ENCODE data around the gene B3GALT4. TPM values are rescaled to one million over a fixed set of nuclear protein-coding genes. Genes with fewer than 3 reads are reported as not detected.

Gene B3GALT4
- total RNA-seq, 3 donors from 2014 or later (not counting 1 experiment from before 2014, with no cell fraction given): 22.7 to 24.1 (median 23.1) TPM

- Histone ChIP-seq H3K4me3 (ENCODE audit: low read length) (no peak overlapping the region), H3K27me3 (ENCODE audit: control insufficient read depth, insufficient read depth, low read length) (no peaks in the 10 kb centered on the region), H3K36me3 (ENCODE audit: control insufficient read depth, insufficient read depth, low read length) (peaks cover 74% of the 10 kb centered on the region), H3K9me3 (ENCODE audit: control insufficient read depth, insufficient read depth, low read length) (no peaks in the 10 kb centered on the region), H3K4me1 (ENCODE audit: control insufficient read depth, insufficient read depth, low read length) (no peaks in the 10 kb centered on the region), H3K27ac (ENCODE audit: low read length) (no peak overlapping the region)
- DNase-seq (no peak), ATAC-seq (no peak)
- Mint-ChIP-seq H3K9me3 (no peaks in the 10 kb centered on the region), H3K4me3 (no peak overlapping the region), H3K4me1 (peaks cover 0 to 10% of the 10 kb centered on the region in 2 donors), H3K27ac (no peak overlapping the region), H3K36me3 (peaks cover 19% of the 10 kb centered on the region), H3K27me3 (ENCODE audit: low read depth in 2 of 2) (no peaks in the 10 kb centered on the region)
- WGBS (ENCODE audit: insufficient coverage): 94% methylated on average over 7 of the region's 7 CpGs
- no peak for TF ChIP-seq CTCF (IDR thresholded peaks at IDR 0.05)
- intact Hi-C loops (cut with micrococcal nuclease): no loop called here
Observed at GRCh38 chr6:33264015-33264414, 12.9 kb upstream of the B3GALT4 start.

GRCh38 chr6:33271117-33271467 lies 5.8 kb upstream of the B3GALT4 start:
- no peak for TF ChIP-seq CTCF (IDR thresholded peaks at IDR 0.05)
- ATAC-seq: peak; percentile 16 to 33 (median 20)

GRCh38 chr6:33271468-33272274 lies 5.3 kb upstream of the B3GALT4 start, which contains the start of the genes RPS18 and VPS52:
TSS of gene RPS18 (plus strand) at chr6:33272075. CDS start at chr6:33272120, 45 bp downstream.
TSS of gene VPS52 (minus strand) at chr6:33271876. CDS start at chr6:33271675, 201 bp downstream.
- H3K27ac Mint-ChIP-seq: peak within 1 kb of the TSS; percentile 97 to 98

More at GRCh38 chr6:33271117-33271467, 5.8 kb upstream of the B3GALT4 start:
- Mint-ChIP-seq H3K4me1 (peaks cover 51 to 57% of the 10 kb centered on the region in 2 donors), H3K27me3 (ENCODE audit: low read depth in 2 of 2) (no peaks in the 10 kb centered on the region), H3K4me3 (peak overlapping the region; percentile 96), H3K27ac (peak overlapping the region; percentile 97 to 98), H3K9me3 (no peaks in the 10 kb centered on the region), H3K36me3 (peaks cover 17% of the 10 kb centered on the region)
- 0% methylated on average over 5 of the region's 7 CpGs for WGBS (ENCODE audit: insufficient coverage)
- Histone ChIP-seq H3K27me3 (ENCODE audit: control insufficient read depth, insufficient read depth, low read length) (no peaks in the 10 kb centered on the region), H3K4me3 (ENCODE audit: low read length) (peak overlapping the region; percentile 71), H3K36me3 (ENCODE audit: control insufficient read depth, insufficient read depth, low read length) (peaks cover 62% of the 10 kb centered on the region), H3K27ac (ENCODE audit: low read length) (peak overlapping the region; percentile 89), H3K9me3 (ENCODE audit: control insufficient read depth, insufficient read depth, low read length) (no peaks in the 10 kb centered on the region), H3K4me1 (ENCODE audit: control insufficient read depth, insufficient read depth, low read length) (peaks cover 34% of the 10 kb centered on the region)
- intact Hi-C loops (cut with micrococcal nuclease): loop anchor here (1.0 kb wide), 1 partner anchor 22 kb away; no protein-coding TSS in a partner anchor
- no peak for DNase-seq

More at GRCh38 chr6:33271468-33272274, 5.3 kb upstream of the B3GALT4 start, which contains the start of the genes RPS18 and VPS52:
- H3K27ac ChIP-seq (ENCODE audit: low read length): peak within 1 kb of the TSS; percentile 89
- peaks cover 40% of the 10 kb centered on the region for H3K4me1 ChIP-seq (ENCODE audit: control insufficient read depth, insufficient read depth, low read length)
- ATAC-seq (peak; percentile 86 to 95 (median 91)), DNase-seq (peak; percentile 83 to 99)
- WGBS (ENCODE audit: insufficient coverage): under 1% methylated on average over 48 of the region's 48 CpGs
- intact Hi-C loops (cut with micrococcal nuclease): loop anchor here (1.0 to 2.0 kb wide), 3 partner anchors 18 to 63 kb away; partner anchors contain the start of genes PFDN6, RING1 and WDR46
- H3K9me3 ChIP-seq (ENCODE audit: control insufficient read depth, insufficient read depth, low read length): no peaks in the 10 kb centered on the region
- Mint-ChIP-seq H3K4me3 (peak within 1 kb of the TSS; percentile 96), H3K9me3 (no peaks in the 10 kb centered on the region), H3K4me1 (peaks cover 57 to 63% of the 10 kb centered on the region in 2 donors), H3K36me3 (peaks cover 17% of the 10 kb centered on the region), H3K27me3 (ENCODE audit: low read depth in 2 of 2) (no peaks in the 10 kb centered on the region)
- no peak for TF ChIP-seq CTCF (IDR thresholded peaks at IDR 0.05)
- peaks cover 58% of the 10 kb centered on the region for H3K36me3 ChIP-seq (ENCODE audit: control insufficient read depth, insufficient read depth, low read length)
- H3K27me3 ChIP-seq (ENCODE audit: control insufficient read depth, insufficient read depth, low read length): no peaks in the 10 kb centered on the region
- H3K4me3 ChIP-seq (ENCODE audit: low read length): peak within 1 kb of the TSS; percentile 71

Data from natural killer cell (primary cell).